Measurements from ENCODE around the gene BLVRB.

DNA sequence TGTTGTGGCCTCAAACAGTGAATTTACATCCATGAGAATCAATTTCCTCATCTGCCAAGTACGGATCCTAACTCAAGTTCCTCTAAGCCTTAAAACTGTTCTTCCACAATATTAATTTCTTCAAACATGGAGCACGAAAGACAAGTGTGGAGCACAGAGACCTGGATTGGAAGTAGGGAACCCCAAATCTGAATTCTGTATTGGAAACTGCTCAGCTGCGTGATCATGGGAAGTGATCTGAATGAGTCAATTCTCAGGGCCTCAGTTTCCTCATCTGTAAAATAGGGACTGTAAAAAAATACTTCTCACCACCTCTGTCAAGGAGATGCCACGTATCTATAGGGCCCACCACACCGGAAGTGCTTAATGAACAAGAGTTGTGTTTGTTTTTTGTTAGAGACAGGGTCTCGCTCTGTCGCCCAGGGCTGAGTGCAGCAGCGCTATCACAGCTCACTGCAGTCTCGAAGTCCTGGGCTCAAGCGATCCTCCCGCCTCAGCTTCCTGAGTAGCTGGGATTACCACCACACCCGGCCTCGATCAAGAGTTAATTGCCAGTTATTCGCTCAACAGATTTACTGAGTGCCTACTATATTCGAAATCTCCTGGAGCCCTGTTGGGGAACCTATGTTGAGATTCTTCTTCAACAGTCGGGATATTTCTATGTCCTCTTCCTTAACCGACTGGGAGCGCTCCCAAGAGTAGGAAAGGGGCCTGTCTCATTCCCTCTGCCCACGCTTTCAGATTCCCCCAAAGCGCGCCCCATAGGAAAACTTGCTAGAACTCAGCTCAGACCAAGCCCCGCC lies 23.0 kb downstream of the BLVRB start:
- TF ChIP-seq YY1 (IDR thresholded peaks at IDR 0.05; ENCODE audit: insufficient read depth, insufficient read length) = no peak
- no peak for TF ChIP-seq SUZ12 (IDR thresholded peaks at IDR 0.05; ENCODE audit: extremely low read depth, insufficient read depth, insufficient read length)
- TF ChIP-seq ZNF274 (IDR thresholded peaks at IDR 0.05; ENCODE audit: low read depth, low read length) = no peak

All from NT2/D1 (cell line).